ENCODE data around the gene LHFPL2.

DNA sequence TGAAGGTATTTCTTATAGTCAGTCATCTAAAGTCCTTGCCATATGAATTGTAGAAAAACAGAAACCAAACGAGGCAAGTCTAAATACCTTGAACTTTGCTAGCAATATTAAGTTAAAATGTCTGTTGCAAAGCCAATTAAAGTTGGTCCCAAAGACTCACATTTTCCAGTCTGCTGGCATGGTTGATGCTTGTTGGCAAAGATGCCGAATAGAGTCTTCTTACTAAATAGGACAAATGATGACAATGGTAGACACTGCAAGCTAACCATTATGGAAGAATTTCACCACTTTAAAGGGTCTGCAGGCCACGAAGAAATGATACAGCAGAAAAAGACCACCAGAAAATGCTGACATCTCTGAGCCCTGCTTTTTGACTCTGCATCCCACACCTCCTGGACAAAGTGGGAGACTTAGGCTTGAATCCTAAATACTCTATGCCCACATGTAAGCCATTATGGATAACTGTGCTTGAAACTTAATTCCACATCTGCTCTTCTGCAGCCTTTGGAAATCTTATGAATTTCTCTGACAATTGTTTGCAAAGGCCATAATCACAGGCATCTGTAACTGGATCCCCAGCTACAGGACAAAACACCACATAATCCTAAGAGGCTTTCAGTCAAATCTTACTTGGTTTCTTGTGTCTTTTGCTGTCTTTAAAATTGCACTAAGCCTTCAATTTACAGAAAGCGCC lies 61.3 kb downstream of the LHFPL2 start:
- TF ChIP-seq, protein P1, sequence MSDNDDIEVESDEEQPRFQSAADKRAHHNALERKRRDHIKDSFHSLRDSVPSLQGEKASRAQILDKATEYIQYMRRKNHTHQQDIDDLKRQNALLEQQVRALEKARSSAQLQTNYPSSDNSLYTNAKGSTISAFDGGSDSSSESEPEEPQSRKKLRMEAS (IDR thresholded peaks at IDR 0.05) = no peak
- TF ChIP-seq, protein P2, sequence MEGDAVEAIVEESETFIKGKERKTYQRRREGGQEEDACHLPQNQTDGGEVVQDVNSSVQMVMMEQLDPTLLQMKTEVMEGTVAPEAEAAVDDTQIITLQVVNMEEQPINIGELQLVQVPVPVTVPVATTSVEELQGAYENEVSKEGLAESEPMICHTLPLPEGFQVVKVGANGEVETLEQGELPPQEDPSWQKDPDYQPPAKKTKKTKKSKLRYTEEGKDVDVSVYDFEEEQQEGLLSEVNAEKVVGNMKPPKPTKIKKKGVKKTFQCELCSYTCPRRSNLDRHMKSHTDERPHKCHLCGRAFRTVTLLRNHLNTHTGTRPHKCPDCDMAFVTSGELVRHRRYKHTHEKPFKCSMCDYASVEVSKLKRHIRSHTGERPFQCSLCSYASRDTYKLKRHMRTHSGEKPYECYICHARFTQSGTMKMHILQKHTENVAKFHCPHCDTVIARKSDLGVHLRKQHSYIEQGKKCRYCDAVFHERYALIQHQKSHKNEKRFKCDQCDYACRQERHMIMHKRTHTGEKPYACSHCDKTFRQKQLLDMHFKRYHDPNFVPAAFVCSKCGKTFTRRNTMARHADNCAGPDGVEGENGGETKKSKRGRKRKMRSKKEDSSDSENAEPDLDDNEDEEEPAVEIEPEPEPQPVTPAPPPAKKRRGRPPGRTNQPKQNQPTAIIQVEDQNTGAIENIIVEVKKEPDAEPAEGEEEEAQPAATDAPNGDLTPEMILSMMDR (IDR thresholded peaks at IDR 0.05 in 2 of 3, conservative IDR thresholded peaks at IDR 0.05 in 1 of 3; ENCODE audit: borderline replicate concordance in 1 of 3, insufficient read depth in 1 of 3, low read depth in 2 of 3, low read length in 2 of 3) = no peak
- TF ChIP-seq POLR2A (IDR thresholded peaks at IDR 0.05; ENCODE audit: borderline replicate concordance, extremely low read depth, insufficient read depth, insufficient read length) = no peak
- TF ChIP-seq YY1 (IDR thresholded peaks at IDR 0.05; ENCODE audit: extremely low read depth, insufficient replicate concordance, low read depth, low read length) = no peak
- TF ChIP-seq SIN3A (IDR thresholded peaks at IDR 0.05; ENCODE audit: low read depth) = no peak
